ENCODE results near the gene PTP4A2.
A peak's percentile ranks its signal among the peaks of the same experiment; 100 is the strongest.

The PTP4A2 gene

GRCh38 chr1:31862071-31862470 is 76.1 kb downstream of the PTP4A2 start:
- DNase-seq, result no peak
- TF ChIP-seq POLR2A (IDR thresholded peaks at IDR 0.05; ENCODE audit: low read length), result no peak
- TF ChIP-seq GATA1 (IDR thresholded peaks at IDR 0.05; ENCODE audit: low read depth, low read length), result no peak

GRCh38 chr1:31861346-31861745 is 76.8 kb downstream of the PTP4A2 start:
- TF ChIP-seq GATA1 (IDR thresholded peaks at IDR 0.05; ENCODE audit: low read depth, low read length), result no peak
- TF ChIP-seq POLR2A (IDR thresholded peaks at IDR 0.05; ENCODE audit: low read length), result no peak
- DNase-seq, result peak in 1 of 2 experiments; percentile 21

- no peak for TF ChIP-seq GATA1 (IDR thresholded peaks at IDR 0.05; ENCODE audit: low read depth, low read length)
- no peak for TF ChIP-seq POLR2A (IDR thresholded peaks at IDR 0.05; ENCODE audit: low read length)
- DNase-seq, result no peak
These were observed 77.6 kb downstream of the PTP4A2 start for GRCh38 chr1:31860581-31860980.

- DNase-seq, result no peak
- no peak for TF ChIP-seq GATA1 (IDR thresholded peaks at IDR 0.05; ENCODE audit: low read depth, low read length)
- TF ChIP-seq POLR2A (IDR thresholded peaks at IDR 0.05; ENCODE audit: low read length), result no peak
These were observed 78.4 kb downstream of the PTP4A2 start for GRCh38 chr1:31859719-31860118.

GRCh38 chr1:31859044-31859443 is 79.1 kb downstream of the PTP4A2 start:
- no peak for DNase-seq

GRCh38 chr1:31857863-31858262 is 80.3 kb downstream of the PTP4A2 start:
- no peak for DNase-seq
- TF ChIP-seq POLR2A (IDR thresholded peaks at IDR 0.05; ENCODE audit: low read length) (no peak), GATA1 (IDR thresholded peaks at IDR 0.05; ENCODE audit: low read depth, low read length) (no peak)

More at GRCh38 chr1:31859044-31859443, 79.1 kb downstream of the PTP4A2 start:
- TF ChIP-seq GATA1 (IDR thresholded peaks at IDR 0.05; ENCODE audit: low read depth, low read length), result no peak
- no peak for TF ChIP-seq POLR2A (IDR thresholded peaks at IDR 0.05; ENCODE audit: low read length)

All from erythroblast (primary cell).